Smooth muscle cell (in vitro differentiated cells): ENCODE results near the gene RASGEF1B. TPM values are rescaled to one million over a fixed set of nuclear protein-coding genes. Genes with fewer than 3 reads are reported as not detected.

ENCODE experiments used
- DNase-seq: peaks from one replicate; lab custom pipeline; 2025; ENCODE audit not compliant: unreplicated experiment; lab: John Stamatoyannopoulos, UW
- H2AFZ ChIP-seq: fragments of 200-600 bp; sonication (generic); 2 replicates; pipeline ENCODE4 v1.6.0; 2016; ENCODE audit warnings: antibody characterized with exemption, low read depth, mild to moderate bottlenecking
- H3F3A ChIP-seq: fragments of 200-600 bp; sonication (generic); 2 replicates; pipeline ENCODE4 v1.6.0; 2017; ENCODE audit warnings: antibody characterized with exemption, low read depth
- H3K27ac ChIP-seq: fragments of 200-600 bp; sonication (generic); 2 replicates; pipeline ENCODE4 v1.5.1; 2016; ENCODE audit warnings: low read depth, mild to moderate bottlenecking
- H3K27me3 ChIP-seq: fragments of 200-600 bp; sonication (generic); 2 replicates; pipeline ENCODE4 v1.6.1; 2016; ENCODE audit warnings: low read depth, mild to moderate bottlenecking
- H3K36me3 ChIP-seq: fragments of 200-600 bp; sonication (generic); 2 replicates; pipeline ENCODE4 v1.5.1; 2016; ENCODE audit warnings: low read depth
- H3K4me1 ChIP-seq: fragments of 200-600 bp; sonication (generic); 2 replicates; pipeline ENCODE4 v1.5.1; 2016; ENCODE audit warnings: low read depth
- H3K4me2 ChIP-seq: fragments of 200-600 bp; sonication (generic); 2 replicates; pipeline ENCODE4 v1.6.0; 2016; ENCODE audit warnings: mild to moderate bottlenecking
- H3K4me3 ChIP-seq: fragments of 200-600 bp; sonication (generic); 2 replicates; pipeline ENCODE4 v1.5.1; 2016; ENCODE audit warnings: mild to moderate bottlenecking
- H3K79me2 ChIP-seq: fragments of 200-600 bp; sonication (generic); 2 replicates; pipeline ENCODE4 v1.6.0; 2016; ENCODE audit warnings: low read depth, mild to moderate bottlenecking
- H3K9ac ChIP-seq: fragments of 200-600 bp; sonication (generic); 2 replicates; pipeline ENCODE4 v1.6.0; 2016; ENCODE audit warnings: low read depth
- H3K9me3 ChIP-seq: fragments of 200-600 bp; sonication (generic); replicated peaks from 2 replicates; pipeline ENCODE4 v1.5.1; 2016; ENCODE audit warnings: low read depth
- H4K20me1 ChIP-seq: fragments of 200-600 bp; sonication (generic); 2 replicates; pipeline ENCODE4 v1.6.0; 2016; ENCODE audit warnings: low read depth
- WGBS: methylation state at CpG from one replicate; pipeline ENCODE4 v1.1.7; 2016; ENCODE audit warnings: low lambda C conversion rate; 5-methylcytosine and 5-hydroxymethylcytosine counted together
- polyA plus RNA-seq: library from polyadenylated mRNA; unstranded; fragments of >200 nt; fragmentation: Nextera tagmentation; extraction: Ambion mirVana; gene quantifications from 2 replicates; pipeline ENCODE4 v1.2.1, GENCODE V29; 2016
- total RNA-seq: library from RNA; depleted of rRNA; stranded (reverse); fragments of >200 nt; gene quantifications from 2 replicates; pipeline ENCODE4 v1.2.3, GENCODE V29; 2014
- TF ChIP-seq, protein P1 (sequence below): fragments of 200-600 bp; sonication (generic); IDR thresholded peaks from 2 replicates; pipeline ENCODE4 v1.5.1; 2017; ENCODE audit warnings: borderline replicate concordance, mild to moderate bottlenecking, antibody characterized with exemption; ENCODE audit not compliant: insufficient read depth, poor library complexity, severe bottlenecking

Gene RASGEF1B
- total and polyA plus RNA-seq, 2 experiments from 2014 or later = 1.5 to 7.5 TPM

DNA sequence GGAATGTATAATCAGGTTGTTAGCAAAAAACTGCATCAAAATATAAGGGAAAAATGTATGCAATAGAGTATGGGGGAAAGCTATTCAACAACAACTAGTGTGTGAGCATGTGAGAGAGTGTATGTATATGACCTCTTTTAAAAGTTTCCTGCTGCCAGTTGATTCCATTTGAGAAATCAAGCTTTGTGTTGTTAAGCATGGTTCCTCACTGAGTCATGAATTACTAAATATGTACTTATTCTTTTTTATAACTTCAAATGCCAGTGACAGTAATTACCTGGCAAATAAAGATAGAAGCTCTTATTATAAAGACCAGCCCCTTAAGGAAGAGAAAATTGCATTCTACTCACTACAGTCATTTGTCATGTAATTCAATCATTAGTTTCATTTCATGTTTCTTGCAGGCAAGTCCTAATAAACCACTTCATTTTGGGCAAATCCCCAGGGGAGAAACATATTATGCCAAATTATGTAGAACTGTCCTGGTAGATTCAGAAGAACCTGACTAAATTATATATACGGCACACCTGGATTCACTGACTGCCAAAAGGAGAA lies 19.2 kb downstream of the RASGEF1B start:
- no peaks in the 10 kb centered on the region for H3K79me2 ChIP-seq
- no peaks in the 10 kb centered on the region for H3K4me1 ChIP-seq
- no peak overlapping the region for H3K4me3 ChIP-seq
- TF ChIP-seq, protein P1, sequence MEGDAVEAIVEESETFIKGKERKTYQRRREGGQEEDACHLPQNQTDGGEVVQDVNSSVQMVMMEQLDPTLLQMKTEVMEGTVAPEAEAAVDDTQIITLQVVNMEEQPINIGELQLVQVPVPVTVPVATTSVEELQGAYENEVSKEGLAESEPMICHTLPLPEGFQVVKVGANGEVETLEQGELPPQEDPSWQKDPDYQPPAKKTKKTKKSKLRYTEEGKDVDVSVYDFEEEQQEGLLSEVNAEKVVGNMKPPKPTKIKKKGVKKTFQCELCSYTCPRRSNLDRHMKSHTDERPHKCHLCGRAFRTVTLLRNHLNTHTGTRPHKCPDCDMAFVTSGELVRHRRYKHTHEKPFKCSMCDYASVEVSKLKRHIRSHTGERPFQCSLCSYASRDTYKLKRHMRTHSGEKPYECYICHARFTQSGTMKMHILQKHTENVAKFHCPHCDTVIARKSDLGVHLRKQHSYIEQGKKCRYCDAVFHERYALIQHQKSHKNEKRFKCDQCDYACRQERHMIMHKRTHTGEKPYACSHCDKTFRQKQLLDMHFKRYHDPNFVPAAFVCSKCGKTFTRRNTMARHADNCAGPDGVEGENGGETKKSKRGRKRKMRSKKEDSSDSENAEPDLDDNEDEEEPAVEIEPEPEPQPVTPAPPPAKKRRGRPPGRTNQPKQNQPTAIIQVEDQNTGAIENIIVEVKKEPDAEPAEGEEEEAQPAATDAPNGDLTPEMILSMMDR = no peak
- H3K9me3 ChIP-seq = no peaks in the 10 kb centered on the region
- no peak overlapping the region for H3K9ac ChIP-seq
- H3K36me3 ChIP-seq = no peaks in the 10 kb centered on the region
- no peak overlapping the region for H3K4me2 ChIP-seq
- H3K27me3 ChIP-seq = no peaks in the 10 kb centered on the region
- H3K27ac ChIP-seq = no peak overlapping the region
- 81% methylated on average over 1 of the region's 1 CpG for WGBS
- H3F3A ChIP-seq = peaks cover 3% of the 10 kb centered on the region
- H2AFZ ChIP-seq = no peak overlapping the region
- H4K20me1 ChIP-seq = no peaks in the 10 kb centered on the region
- DNase-seq = no peak

DNA sequence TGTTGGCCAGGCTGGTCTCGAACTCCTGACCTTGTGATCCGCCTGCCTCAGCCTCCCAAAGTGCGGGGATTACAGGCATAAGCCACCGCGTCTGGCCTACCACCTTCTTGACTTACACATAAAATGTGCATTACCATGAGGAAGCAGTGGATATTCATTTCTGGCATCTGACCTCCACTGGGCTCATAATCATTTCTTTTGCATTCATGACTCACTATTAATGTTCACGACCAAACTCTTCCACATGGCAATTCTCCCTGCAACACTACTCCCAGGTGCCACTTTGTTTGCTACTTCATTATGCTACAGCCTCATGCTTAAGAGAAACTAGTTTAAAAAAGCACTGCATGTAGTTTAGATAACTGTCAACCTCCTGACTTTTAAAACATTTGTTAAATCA lies 22.7 kb downstream of the RASGEF1B start:
- Histone ChIP-seq H4K20me1 (no peaks in the 10 kb centered on the region), H3K27me3 (no peaks in the 10 kb centered on the region), H3F3A (peaks cover 3% of the 10 kb centered on the region), H3K9me3 (no peaks in the 10 kb centered on the region), H2AFZ (no peak overlapping the region), H3K27ac (peak overlapping the region; percentile 89), H3K4me3 (no peak overlapping the region), H3K4me1 (no peaks in the 10 kb centered on the region), H3K79me2 (no peaks in the 10 kb centered on the region), H3K4me2 (no peak overlapping the region), H3K9ac (no peak overlapping the region), H3K36me3 (no peaks in the 10 kb centered on the region)
- TF ChIP-seq, protein P1 = no peak
- 91% methylated on average over 6 of the region's 6 CpGs for WGBS
- DNase-seq = no peak

DNA sequence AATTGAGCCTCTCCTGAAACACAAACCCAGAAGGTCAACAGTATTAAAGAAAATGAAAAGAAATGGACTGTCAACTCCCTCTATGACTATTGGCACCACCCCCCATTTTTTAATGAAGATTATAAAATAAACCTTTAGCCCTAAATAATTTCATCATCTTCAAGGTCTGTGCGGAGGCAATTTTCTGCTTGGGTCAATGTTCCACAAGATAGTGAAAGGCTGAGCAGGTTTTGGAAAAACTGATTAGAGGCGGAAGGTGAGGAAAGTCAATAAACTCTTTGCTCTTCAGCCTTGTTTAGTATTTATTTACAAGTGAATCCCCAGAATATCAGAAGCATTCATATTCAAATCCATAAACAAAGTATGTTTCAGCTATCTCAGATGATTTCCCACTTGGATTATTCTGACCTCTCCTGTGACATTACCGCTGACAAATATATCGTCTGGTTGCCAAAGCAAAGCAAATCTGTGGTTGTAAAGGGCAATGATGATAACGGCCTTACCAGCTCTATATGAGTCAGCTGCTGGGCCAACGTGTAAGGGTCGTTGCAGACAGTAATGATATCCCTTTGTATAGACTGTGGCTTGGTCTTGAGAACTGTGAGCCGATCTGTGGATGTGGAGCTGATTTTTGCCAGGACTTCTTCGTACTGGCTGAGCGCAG lies 24.0 kb downstream of the RASGEF1B start:
- TF ChIP-seq, protein P1 = no peak

DNA sequence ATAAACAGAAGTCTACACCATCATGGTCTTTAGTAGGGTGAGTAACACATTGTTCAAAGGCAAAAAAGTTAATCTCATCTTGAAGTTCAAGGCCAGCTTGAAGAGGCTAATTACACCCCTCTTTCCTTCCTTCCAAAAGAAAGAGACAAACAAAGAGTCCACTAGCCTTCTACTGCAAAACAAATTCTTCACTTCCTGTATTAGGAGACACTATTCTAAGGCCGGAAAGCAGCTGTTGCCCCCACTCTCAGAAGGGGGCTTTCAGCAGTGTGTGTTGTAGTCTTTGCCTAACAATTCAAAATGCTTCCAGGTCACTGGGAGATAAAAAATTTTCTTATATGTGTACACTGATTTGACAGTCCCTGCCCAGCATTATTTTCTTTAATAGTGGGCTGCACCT lies 25.1 kb downstream of the RASGEF1B start:
- no peaks in the 10 kb centered on the region for H4K20me1 ChIP-seq
- peaks cover 3% of the 10 kb centered on the region for H3F3A ChIP-seq
- H3K9me3 ChIP-seq = no peaks in the 10 kb centered on the region
- no peaks in the 10 kb centered on the region for H3K79me2 ChIP-seq
- no peaks in the 10 kb centered on the region for H3K4me1 ChIP-seq
- H2AFZ ChIP-seq = no peak overlapping the region
- no peak overlapping the region for H3K4me2 ChIP-seq
- DNase-seq = no peak
- no peak overlapping the region for H3K4me3 ChIP-seq
- TF ChIP-seq, protein P1 = no peak
- H3K27me3 ChIP-seq = no peaks in the 10 kb centered on the region
- peak overlapping the region; percentile 89 for H3K27ac ChIP-seq
- H3K36me3 ChIP-seq = no peaks in the 10 kb centered on the region
- WGBS = 79% methylated on average over 1 of the region's 1 CpG
- no peak overlapping the region for H3K9ac ChIP-seq

More for the DNA sequence above, 24.0 kb downstream of the RASGEF1B start:
- no peak overlapping the region for H3K4me3 ChIP-seq
- peak overlapping the region; percentile 59 for H3K4me2 ChIP-seq
- H3K27me3 ChIP-seq = no peaks in the 10 kb centered on the region
- no peaks in the 10 kb centered on the region for H3K4me1 ChIP-seq
- no peaks in the 10 kb centered on the region for H3K79me2 ChIP-seq
- peak overlapping the region; percentile 78 for H3K9ac ChIP-seq
- 22% methylated on average over 10 of the region's 10 CpGs for whole genome bisulfite sequencing
- H3K27ac ChIP-seq = peak overlapping the region; percentile 89
- H2AFZ ChIP-seq = no peak overlapping the region
- peaks cover 3% of the 10 kb centered on the region for H3F3A ChIP-seq
- H3K9me3 ChIP-seq = no peaks in the 10 kb centered on the region
- no peaks in the 10 kb centered on the region for H4K20me1 ChIP-seq
- no peak for DNase-seq
- H3K36me3 ChIP-seq = no peaks in the 10 kb centered on the region
